ENCODE measurements around the gene LDLRAD4.

The LDLRAD4 gene

DNA sequence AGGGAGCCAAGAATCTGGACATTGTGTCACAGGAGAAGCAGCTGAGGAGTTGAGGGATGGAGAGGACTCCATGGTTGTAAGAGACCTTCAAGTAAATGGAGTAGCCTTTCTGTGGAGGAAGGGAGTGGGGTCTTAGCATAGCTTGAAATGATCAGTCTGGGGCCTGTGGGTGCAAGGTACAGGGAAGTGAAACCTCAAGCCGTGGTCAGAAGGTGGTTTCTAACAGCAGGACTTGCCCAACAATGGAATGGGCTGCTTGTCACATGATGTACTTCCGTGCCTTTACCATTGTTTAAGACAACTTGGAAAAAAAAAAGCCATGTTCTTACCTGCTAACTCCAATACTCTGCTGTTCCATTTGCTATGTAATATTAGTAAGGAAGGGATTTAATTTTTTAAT lies 140.7 kb downstream of the LDLRAD4 start:
- Mint-ChIP-seq H3K9me3 (no peaks in the 10 kb centered on the region), H3K27ac (no peak overlapping the region), H3K27me3 (ENCODE audit: low read depth) (no peaks in the 10 kb centered on the region), H3K36me3 (ENCODE audit: low read depth) (no peaks in the 10 kb centered on the region), H3K4me1 (no peaks in the 10 kb centered on the region), H3K4me3 (no peak overlapping the region)
- TF ChIP-seq, protein P1, sequence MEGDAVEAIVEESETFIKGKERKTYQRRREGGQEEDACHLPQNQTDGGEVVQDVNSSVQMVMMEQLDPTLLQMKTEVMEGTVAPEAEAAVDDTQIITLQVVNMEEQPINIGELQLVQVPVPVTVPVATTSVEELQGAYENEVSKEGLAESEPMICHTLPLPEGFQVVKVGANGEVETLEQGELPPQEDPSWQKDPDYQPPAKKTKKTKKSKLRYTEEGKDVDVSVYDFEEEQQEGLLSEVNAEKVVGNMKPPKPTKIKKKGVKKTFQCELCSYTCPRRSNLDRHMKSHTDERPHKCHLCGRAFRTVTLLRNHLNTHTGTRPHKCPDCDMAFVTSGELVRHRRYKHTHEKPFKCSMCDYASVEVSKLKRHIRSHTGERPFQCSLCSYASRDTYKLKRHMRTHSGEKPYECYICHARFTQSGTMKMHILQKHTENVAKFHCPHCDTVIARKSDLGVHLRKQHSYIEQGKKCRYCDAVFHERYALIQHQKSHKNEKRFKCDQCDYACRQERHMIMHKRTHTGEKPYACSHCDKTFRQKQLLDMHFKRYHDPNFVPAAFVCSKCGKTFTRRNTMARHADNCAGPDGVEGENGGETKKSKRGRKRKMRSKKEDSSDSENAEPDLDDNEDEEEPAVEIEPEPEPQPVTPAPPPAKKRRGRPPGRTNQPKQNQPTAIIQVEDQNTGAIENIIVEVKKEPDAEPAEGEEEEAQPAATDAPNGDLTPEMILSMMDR (IDR thresholded peaks at IDR 0.05; ENCODE audit: unreplicated experiment in 3 of 3) = no peak

DNA sequence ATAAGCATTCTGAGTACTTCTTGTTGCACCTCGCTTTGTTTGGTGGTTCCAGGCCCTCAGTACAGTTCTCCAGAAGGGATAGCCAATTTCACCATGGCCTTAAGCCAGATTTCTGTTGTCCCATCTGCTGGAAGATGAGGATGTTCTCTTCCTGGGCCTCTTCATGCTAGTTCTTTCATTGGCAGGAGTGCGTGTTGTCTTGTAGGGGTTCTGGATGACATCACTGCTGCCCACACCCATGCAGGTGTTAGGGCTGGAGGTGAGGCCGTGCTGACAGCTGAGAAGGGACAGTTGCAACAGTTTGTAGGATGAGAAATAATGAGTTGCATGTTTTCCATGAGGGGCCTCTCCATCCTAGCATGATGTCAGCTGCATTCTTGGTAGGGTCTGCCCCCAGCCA lies 142.9 kb downstream of the LDLRAD4 start:
- Mint-ChIP-seq H3K27me3 (ENCODE audit: low read depth) (no peaks in the 10 kb centered on the region), H3K9me3 (no peaks in the 10 kb centered on the region), H3K27ac (no peak overlapping the region), H3K4me3 (no peak overlapping the region), H3K36me3 (ENCODE audit: low read depth) (no peaks in the 10 kb centered on the region), H3K4me1 (no peaks in the 10 kb centered on the region)
- TF ChIP-seq, protein P1 (IDR thresholded peaks at IDR 0.05; ENCODE audit: unreplicated experiment in 3 of 3) = no peak

DNA sequence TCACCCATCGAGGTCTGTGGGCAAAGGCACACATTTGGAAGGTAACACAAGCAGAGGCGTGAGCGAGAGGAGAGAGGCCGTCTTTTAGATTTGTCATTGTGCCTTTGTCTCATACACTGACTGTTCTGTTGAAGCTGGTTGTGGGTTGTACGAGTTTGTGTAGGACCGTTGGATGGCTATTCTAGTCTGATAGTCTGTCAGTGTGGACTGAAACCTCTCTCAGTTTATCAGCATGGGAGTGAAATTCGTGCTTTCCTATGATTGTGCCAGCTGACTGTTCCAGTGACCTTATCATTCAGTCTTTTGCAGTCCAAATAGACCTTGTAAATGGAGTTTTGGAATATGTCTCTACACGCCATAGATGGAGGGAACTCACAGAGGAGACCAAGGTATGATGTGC lies 143.5 kb downstream of the LDLRAD4 start:
- H3K9me3 Mint-ChIP-seq = no peaks in the 10 kb centered on the region
- peaks cover 2% of the 10 kb centered on the region for H3K27me3 Mint-ChIP-seq (ENCODE audit: low read depth)
- H3K4me1 Mint-ChIP-seq = no peaks in the 10 kb centered on the region
- no peak overlapping the region for H3K27ac Mint-ChIP-seq
- no peaks in the 10 kb centered on the region for H3K36me3 Mint-ChIP-seq (ENCODE audit: low read depth)
- H3K4me3 Mint-ChIP-seq = no peak overlapping the region
- TF ChIP-seq, protein P1 (IDR thresholded peaks at IDR 0.05; ENCODE audit: unreplicated experiment in 3 of 3) = no peak

DNA sequence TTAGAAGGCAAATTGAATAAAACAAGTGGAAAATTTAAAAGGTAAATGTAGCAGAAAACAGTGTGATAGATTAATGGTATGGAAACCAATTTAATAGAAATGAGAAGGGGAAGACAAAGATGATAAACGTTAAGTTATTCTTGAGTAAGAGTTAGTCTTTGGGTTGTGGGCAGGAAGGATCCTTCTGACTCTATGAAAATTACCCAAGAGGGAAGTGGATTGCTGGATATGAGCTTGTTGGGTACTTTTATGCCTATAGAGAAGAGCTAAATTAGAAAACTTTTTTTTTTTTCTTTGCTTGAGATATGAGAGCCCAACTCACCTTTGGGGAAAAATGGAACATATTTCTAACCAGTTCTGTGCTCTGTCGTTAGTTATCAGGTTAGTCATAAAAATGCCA lies 144.0 kb downstream of the LDLRAD4 start:
- no peaks in the 10 kb centered on the region for H3K36me3 Mint-ChIP-seq (ENCODE audit: low read depth)
- H3K27ac Mint-ChIP-seq = no peak overlapping the region
- H3K4me1 Mint-ChIP-seq = no peaks in the 10 kb centered on the region
- TF ChIP-seq, protein P1 (IDR thresholded peaks at IDR 0.05; ENCODE audit: unreplicated experiment in 3 of 3) = no peak
- no peaks in the 10 kb centered on the region for H3K9me3 Mint-ChIP-seq
- no peak overlapping the region for H3K4me3 Mint-ChIP-seq
- peaks cover 6% of the 10 kb centered on the region for H3K27me3 Mint-ChIP-seq (ENCODE audit: low read depth)

DNA sequence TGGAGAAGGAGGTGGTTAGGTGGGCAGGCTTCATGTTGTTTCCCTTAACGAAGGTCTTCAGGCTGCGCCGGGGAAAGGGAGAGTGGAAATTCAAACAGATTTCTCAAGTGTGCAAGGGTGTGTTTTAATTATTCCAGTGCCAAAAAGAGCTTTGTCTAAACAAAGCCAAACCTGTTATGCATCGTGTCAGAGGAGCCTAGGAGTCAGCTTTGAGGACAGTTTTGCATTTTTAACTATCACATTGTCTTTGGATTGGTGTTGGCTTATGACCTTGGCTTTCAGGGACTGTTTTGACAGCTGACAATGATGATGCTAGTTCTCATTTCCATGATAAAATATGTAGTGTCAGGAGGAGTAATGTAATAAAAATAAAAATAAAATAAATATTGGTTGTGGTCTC lies 144.8 kb downstream of the LDLRAD4 start:
- no peaks in the 10 kb centered on the region for H3K36me3 Mint-ChIP-seq (ENCODE audit: low read depth)
- no peak overlapping the region for H3K4me3 Mint-ChIP-seq
- no peaks in the 10 kb centered on the region for H3K4me1 Mint-ChIP-seq
- H3K9me3 Mint-ChIP-seq = no peaks in the 10 kb centered on the region
- TF ChIP-seq, protein P1 (IDR thresholded peaks at IDR 0.05; ENCODE audit: unreplicated experiment in 3 of 3) = no peak
- peaks cover 8% of the 10 kb centered on the region for H3K27me3 Mint-ChIP-seq (ENCODE audit: low read depth)
- no peak overlapping the region for H3K27ac Mint-ChIP-seq

DNA sequence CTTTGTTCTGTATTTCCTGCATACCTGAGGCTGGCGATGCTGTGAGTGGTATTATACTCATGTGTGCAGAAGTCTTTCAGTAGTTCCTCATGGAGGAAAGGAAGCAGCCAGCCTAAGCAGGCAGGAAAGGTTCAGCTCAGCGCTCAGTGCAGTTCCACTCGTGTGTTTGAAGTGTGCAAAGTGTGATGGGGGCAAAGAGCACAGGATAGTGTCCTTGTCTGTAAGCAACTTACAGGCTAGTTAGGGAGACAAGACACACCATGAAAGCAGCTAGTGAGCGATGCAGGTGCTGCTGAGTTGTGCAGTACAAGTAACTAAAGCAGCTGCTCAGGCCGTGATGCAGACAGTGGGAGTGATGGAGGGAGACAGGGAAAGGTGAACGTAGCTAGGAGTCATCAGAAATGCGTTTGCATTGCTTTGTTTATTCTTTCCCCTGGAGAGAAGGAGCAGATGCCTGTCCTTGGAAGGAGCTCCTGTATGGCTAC lies 146.2 kb downstream of the LDLRAD4 start:
- Mint-ChIP-seq H3K27ac (peak overlapping the region in 1 of 3 experiments; percentile 51), H3K36me3 (ENCODE audit: low read depth) (no peaks in the 10 kb centered on the region), H3K4me3 (no peak overlapping the region), H3K4me1 (no peaks in the 10 kb centered on the region), H3K27me3 (ENCODE audit: low read depth) (peaks cover 12% of the 10 kb centered on the region), H3K9me3 (no peaks in the 10 kb centered on the region)
- TF ChIP-seq, protein P1 (IDR thresholded peaks at IDR 0.05; ENCODE audit: unreplicated experiment in 3 of 3) = no peak

Measured in nephron (organoid).